B cell (primary cell): ENCODE measurements around the gene CYP8B1. TPM values are rescaled to one million over a fixed set of nuclear protein-coding genes. Genes with fewer than 3 reads are reported as not detected.
A peak's percentile ranks its signal among the peaks of the same experiment; 100 is the strongest.

Experiments
- ATAC-seq: fragments of 200-7000 bp; cut with Tn5 transposase; one replicate; pipeline ENCODE4 v1.10.0; 2021; ENCODE audit warnings: low read depth, mild to moderate bottlenecking, moderate number of reproducible peaks, moderate library complexity
- CTCF ChIA-PET: fragments of 350-600 bp; sonication (Branson Sonifier 250); formaldehyde crosslinking; loops from one replicate; lab custom pipeline; 2021; ENCODE audit warnings: antibody characterized with exemption, inconsistent platforms; lab: Charles Lee
- POLR2A ChIA-PET: fragments of 350-600 bp; sonication (Branson Sonifier 250); formaldehyde crosslinking; loops from one replicate; lab custom pipeline; 2021; ENCODE audit warnings: antibody characterized with exemption; lab: Charles Lee
- DNase-seq: peaks from one replicate; pipeline ENCODE4 v3.0.0; 2013
- H2AFZ ChIP-seq: 2 replicates; pipeline ENCODE4 v1.6.1; 2012; ENCODE audit warnings: mild to moderate bottlenecking, low read depth, low read length; ENCODE audit not compliant: insufficient read depth, poor library complexity, severe bottlenecking
- H3K27ac ChIP-seq, 2 donors: 1 replicate in 1 of 2; 2 replicates in 1 of 2; pipeline ENCODE4 v1.5.1; 2012 to 2013; ENCODE audit warnings: low read length in 2 of 2, mild to moderate bottlenecking in 2 of 2, moderate library complexity in 1 of 2
- H3K27me3 ChIP-seq, 4 experiments: fragments of 200-600 bp in 1 of 4; sonication (generic) in 1 of 4; replicated peaks in 1 of 4; 1 replicate in 2 of 4; 2 replicates in 2 of 4; pipeline versions ENCODE4 v1.6.1 to v1.7.0; 2013 to 2016; ENCODE audit warnings: low read length in 3 of 4, mild to moderate bottlenecking in 2 of 4, mixed read lengths in 1 of 4, moderate library complexity in 1 of 4; ENCODE audit not compliant: insufficient read depth in 4 of 4, control insufficient read depth in 3 of 4; ENCODE audit errors: control extremely low read depth in 1 of 4
- H3K36me3 ChIP-seq, 2 experiments: replicated peaks in 1 of 2; 1 replicate in 1 of 2; 2 replicates in 1 of 2; pipeline versions ENCODE4 v1.6.1 to v1.7.1; 2013; ENCODE audit warnings: low read length in 1 of 2; ENCODE audit not compliant: insufficient read depth in 2 of 2, control insufficient read depth in 1 of 2; ENCODE audit errors: control extremely low read depth in 1 of 2, extremely low read depth in 1 of 2
- H3K4me1 ChIP-seq, 2 donors: fragments of 200-600 bp in 1 of 2; sonication (generic) in 1 of 2; 1 replicate in 1 of 2; 2 replicates in 1 of 2; pipeline versions ENCODE4 v1.5.1 to v1.6.1; 2013 to 2017; ENCODE audit warnings: low read length in 2 of 2; ENCODE audit not compliant: control insufficient read depth in 2 of 2, insufficient read depth in 2 of 2
- H3K4me2 ChIP-seq: replicated peaks from 2 replicates; pipeline ENCODE3; 2012; ENCODE audit warnings: mild to moderate bottlenecking, low read depth, low read length; ENCODE audit not compliant: poor library complexity, severe bottlenecking
- H3K4me3 ChIP-seq, 5 experiments: fragments of 200-600 bp in 1 of 5; sonication (generic) in 1 of 5; 1 replicate in 3 of 5; 2 replicates in 2 of 5; pipeline versions ENCODE4 v1.5.1 to v1.7.0; 2011 to 2016; ENCODE audit warnings: low read length in 4 of 5, mild to moderate bottlenecking in 4 of 5, low read depth in 2 of 5, control low read depth in 1 of 5, moderate library complexity in 1 of 5; ENCODE audit not compliant: insufficient read depth in 1 of 5; ENCODE audit errors: control extremely low read depth in 1 of 5, extremely low read depth in 1 of 5
- H3K79me2 ChIP-seq: fragments of 200-600 bp; sonication (generic); one replicate; pipeline ENCODE4 v1.6.0; 2016; ENCODE audit warnings: low read length; ENCODE audit not compliant: control insufficient read depth, insufficient read depth
- H3K9ac ChIP-seq: fragments of 200-600 bp; sonication (generic); 2 replicates; pipeline ENCODE4 v1.6.1; 2017; ENCODE audit warnings: mild to moderate bottlenecking, low read length, moderate library complexity
- H3K9me3 ChIP-seq, 3 donors: one replicate each; pipeline versions ENCODE4 v1.6.1 to v1.7.1; 2013; ENCODE audit warnings: low read length in 2 of 3; ENCODE audit not compliant: control insufficient read depth in 2 of 3, insufficient read depth in 1 of 3; ENCODE audit errors: control extremely low read depth in 1 of 3
- H4K20me1 ChIP-seq: 2 replicates; pipeline ENCODE4 v1.6.0; 2012; ENCODE audit warnings: mild to moderate bottlenecking, low read length; ENCODE audit not compliant: insufficient read depth, control insufficient read depth, poor library complexity, severe bottlenecking
- H3K27ac Mint-ChIP-seq: one replicate; pipeline ENCODE4 v1.8.0; 2021; ENCODE audit warnings: mixed read lengths
- H3K27me3 Mint-ChIP-seq: one replicate; pipeline ENCODE4 v1.8.0; 2021; ENCODE audit warnings: mixed read lengths
- H3K4me1 Mint-ChIP-seq: one replicate; pipeline ENCODE4 v1.8.0; 2021; ENCODE audit warnings: mixed read lengths
- H3K4me3 Mint-ChIP-seq: one replicate; pipeline ENCODE4 v1.8.0; 2021; ENCODE audit warnings: mixed read lengths
- H3K9me3 Mint-ChIP-seq: one replicate; pipeline ENCODE4 v1.8.0; 2022; ENCODE audit warnings: mixed read lengths; ENCODE audit not compliant: insufficient read depth
- EZH2 ChIP-seq: IDR thresholded peaks from 2 replicates; pipeline ENCODE4 v1.6.1; 2012; ENCODE audit warnings: borderline replicate concordance, low read depth, mild to moderate bottlenecking, moderate library complexity, low read length; ENCODE audit not compliant: insufficient read depth, poor library complexity, severe bottlenecking
- WGBS: methylation state at CpG from one replicate; pipeline ENCODE4 v1.1.5; 2013; ENCODE audit warnings: missing lambda C conversion rate; ENCODE audit not compliant: insufficient coverage; 5-methylcytosine and 5-hydroxymethylcytosine counted together
- intact Hi-C: fragments of 100-400 bp; cut with micrococcal nuclease; formaldehyde crosslinking; loops from one replicate; pipeline ENCODE4 v1.10.0; 2022
- polyA plus RNA-seq: library from polyadenylated mRNA; depleted of rRNA; stranded (reverse); fragments of >200 nt; gene quantifications from 2 replicates; pipeline ENCODE4 v1.2.3, GENCODE V29; 2012
- total RNA-seq, 2 donors: library from RNA; stranded (reverse); fragments of 120-200 nt in 1 of 2; gene quantifications; 1 replicate in 1 of 2; 2 replicates in 1 of 2; pipeline versions ENCODE4 v1.2.3 to v1.2.4, GENCODE V29; 2013 to 2022
- TF ChIP-seq, protein P1 (sequence below): fragments of 200-600 bp; IDR thresholded peaks from one replicate; pipeline ENCODE4 v1.8.0; 2022; ENCODE audit warnings: antibody characterized with exemption, mild to moderate bottlenecking

CYP8B1 gene
- total and polyA plus RNA-seq, 2 donors (not counting 1 experiment from before 2014, with no cell fraction given): not detected

DNA sequence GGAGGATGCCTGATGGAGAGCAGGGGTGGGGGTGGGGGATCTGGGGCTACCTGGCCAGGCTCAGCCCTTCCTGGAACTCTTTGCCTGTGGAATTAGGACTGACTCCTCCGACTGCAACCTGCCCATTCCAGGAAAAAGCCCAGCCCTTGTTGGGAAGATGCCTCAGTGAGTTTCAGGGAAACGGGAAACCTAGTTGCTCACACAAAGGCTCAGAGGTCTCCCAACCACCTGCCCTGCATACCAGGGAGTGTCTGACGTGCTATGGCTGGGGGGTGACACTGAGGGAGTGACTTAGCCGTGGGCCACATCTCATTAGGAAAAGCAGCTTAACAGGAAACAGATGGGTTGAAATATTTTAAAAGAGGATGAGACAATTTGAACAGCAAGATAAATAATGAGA, 27.9 kb downstream of the CYP8B1 start:
- ATAC-seq (peak; percentile 28), DNase-seq (peak; percentile 52)
- Mint-ChIP-seq H3K27ac (peak overlapping the region; percentile 89), H3K27me3 (no peaks in the 10 kb centered on the region), H3K4me3 (peak overlapping the region; percentile 76), H3K9me3 (no peaks in the 10 kb centered on the region), H3K4me1 (peaks cover 31% of the 10 kb centered on the region)
- POLR2A ChIA-PET: no interaction called here
- Histone ChIP-seq H3K27me3 (no peaks in the 10 kb centered on the region), H3K79me2 (no peaks in the 10 kb centered on the region), H3K9me3 (no peaks in the 10 kb centered on the region), H3K4me3 (peak overlapping the region in 2 of 5 experiments; percentile 20 to 31), H3K4me1 (peaks cover 26 to 37% of the 10 kb centered on the region in 2 donors), H3K4me2 (peak overlapping the region; percentile 68), H3K9ac (peak overlapping the region; percentile 45), H3K27ac (peak overlapping the region; percentile 86 to 89), H3K36me3 (no peaks in the 10 kb centered on the region), H4K20me1 (no peaks in the 10 kb centered on the region), H2AFZ (peak overlapping the region; percentile 33)
- TF ChIP-seq EZH2: no peak
- TF ChIP-seq, protein P1, sequence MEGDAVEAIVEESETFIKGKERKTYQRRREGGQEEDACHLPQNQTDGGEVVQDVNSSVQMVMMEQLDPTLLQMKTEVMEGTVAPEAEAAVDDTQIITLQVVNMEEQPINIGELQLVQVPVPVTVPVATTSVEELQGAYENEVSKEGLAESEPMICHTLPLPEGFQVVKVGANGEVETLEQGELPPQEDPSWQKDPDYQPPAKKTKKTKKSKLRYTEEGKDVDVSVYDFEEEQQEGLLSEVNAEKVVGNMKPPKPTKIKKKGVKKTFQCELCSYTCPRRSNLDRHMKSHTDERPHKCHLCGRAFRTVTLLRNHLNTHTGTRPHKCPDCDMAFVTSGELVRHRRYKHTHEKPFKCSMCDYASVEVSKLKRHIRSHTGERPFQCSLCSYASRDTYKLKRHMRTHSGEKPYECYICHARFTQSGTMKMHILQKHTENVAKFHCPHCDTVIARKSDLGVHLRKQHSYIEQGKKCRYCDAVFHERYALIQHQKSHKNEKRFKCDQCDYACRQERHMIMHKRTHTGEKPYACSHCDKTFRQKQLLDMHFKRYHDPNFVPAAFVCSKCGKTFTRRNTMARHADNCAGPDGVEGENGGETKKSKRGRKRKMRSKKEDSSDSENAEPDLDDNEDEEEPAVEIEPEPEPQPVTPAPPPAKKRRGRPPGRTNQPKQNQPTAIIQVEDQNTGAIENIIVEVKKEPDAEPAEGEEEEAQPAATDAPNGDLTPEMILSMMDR: no peak
- intact Hi-C loops: loop anchor here (5.0 kb wide), 1 partner anchor 45 kb away; the partner anchor contains the start of gene HIGD1A
- 61% methylated on average over 2 of the region's 4 CpGs for WGBS
- CTCF ChIA-PET: interaction anchor here (1.5 to 1.8 kb wide), 4 partner anchors 9 to 68 kb away, joined by 4 to 5 read pairs (median 5); no protein-coding TSS in a partner anchor

DNA sequence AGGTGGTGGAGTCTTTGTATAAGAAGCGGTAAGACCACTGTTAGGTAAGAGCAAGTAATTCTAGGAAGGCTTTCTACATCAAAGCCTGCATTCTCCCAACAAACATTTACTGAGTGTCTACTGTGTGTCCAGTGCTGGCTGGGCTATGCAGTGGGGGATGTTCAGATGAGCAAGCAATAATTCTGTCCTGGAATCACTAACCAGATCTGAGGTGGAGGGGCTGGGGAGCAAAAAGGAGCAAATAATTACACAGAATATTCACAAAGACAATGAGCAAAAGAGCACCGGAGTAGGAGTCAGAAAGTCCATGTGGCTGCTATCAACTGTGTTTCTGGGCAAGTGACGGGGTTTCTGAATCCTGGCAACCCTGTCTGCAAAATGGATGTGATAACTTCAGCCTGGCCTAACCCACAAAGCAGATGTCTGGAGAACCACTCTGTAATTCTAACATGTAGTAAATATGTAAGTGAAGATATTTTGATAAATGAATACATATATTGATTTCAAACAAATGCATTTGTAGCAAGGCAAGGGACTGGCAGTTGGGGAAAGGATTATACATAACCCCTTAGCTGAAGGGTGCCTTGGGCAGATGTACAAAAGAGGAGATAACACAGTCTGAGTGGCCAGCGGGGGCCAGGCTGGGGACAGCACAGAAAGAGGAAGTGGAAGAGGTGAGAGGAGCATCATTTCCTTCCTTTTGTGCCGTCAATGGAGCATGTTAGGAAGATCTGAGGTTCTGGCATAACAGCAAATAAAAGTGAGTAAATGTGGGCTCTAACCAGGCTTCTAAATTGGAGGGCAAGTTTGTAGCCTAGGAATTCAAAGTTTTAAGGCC, 28.8 kb downstream of the CYP8B1 start:
- Mint-ChIP-seq H3K27me3 (no peaks in the 10 kb centered on the region), H3K4me3 (peak overlapping the region; percentile 76), H3K27ac (peak overlapping the region; percentile 89), H3K9me3 (no peaks in the 10 kb centered on the region), H3K4me1 (peaks cover 28% of the 10 kb centered on the region)
- TF ChIP-seq, protein P1: no peak
- TF ChIP-seq EZH2: no peak
- DNase-seq (peak; percentile 77), ATAC-seq (peak; percentile 92)
- Histone ChIP-seq H3K4me3 (peak overlapping the region in 2 of 5 experiments; percentile 20 to 31), H2AFZ (peak overlapping the region; percentile 33), H4K20me1 (no peaks in the 10 kb centered on the region), H3K4me1 (peaks cover 26 to 37% of the 10 kb centered on the region in 2 donors), H3K27ac (peak overlapping the region; percentile 86 to 89), H3K9me3 (no peaks in the 10 kb centered on the region), H3K36me3 (no peaks in the 10 kb centered on the region), H3K27me3 (no peaks in the 10 kb centered on the region), H3K4me2 (peak overlapping the region; percentile 68), H3K9ac (peak overlapping the region; percentile 45), H3K79me2 (no peaks in the 10 kb centered on the region)
- intact Hi-C loops: loop anchor here (5.0 kb wide), 1 partner anchor 45 kb away; the partner anchor contains the start of gene HIGD1A
- POLR2A ChIA-PET: no interaction called here
- CTCF ChIA-PET: interaction anchor here (1.5 to 1.8 kb wide), 3 partner anchors 32 to 67 kb away, joined by 4 to 5 read pairs (median 5); no protein-coding TSS in a partner anchor
- WGBS: 20% methylated on average over 3 of the region's 5 CpGs
